Mesodermal cell (in vitro differentiated cells): ENCODE measurements around the gene CNTFR.
A peak's percentile ranks its signal among the peaks of the same experiment; 100 is the strongest.

Experiments used
- H3K27ac ChIP-seq: 2 replicates; pipeline ENCODE4 v1.7.0; 2013; ENCODE audit warnings: mild to moderate bottlenecking, low read depth, low read length, moderate library complexity; ENCODE audit not compliant: severe bottlenecking
- H3K36me3 ChIP-seq: 2 replicates; pipeline ENCODE4 v1.7.1; 2013; ENCODE audit warnings: mild to moderate bottlenecking, low read length, moderate library complexity; ENCODE audit not compliant: control insufficient read depth, insufficient read depth
- H3K4me1 ChIP-seq: one replicate; pipeline ENCODE4 v1.7.1; 2013; ENCODE audit warnings: mild to moderate bottlenecking, low read length; ENCODE audit not compliant: insufficient read depth, control insufficient read depth, poor library complexity, severe bottlenecking
- H3K4me3 ChIP-seq: 2 replicates; pipeline ENCODE4 v1.7.0; 2013; ENCODE audit warnings: low read length, control low read depth, mild to moderate bottlenecking; ENCODE audit not compliant: insufficient read depth, poor library complexity, severe bottlenecking; ENCODE audit errors: extremely low read depth
- H3K9me3 ChIP-seq: 2 replicates; pipeline ENCODE4 v1.7.1; 2013; ENCODE audit warnings: mild to moderate bottlenecking, low read length, moderate library complexity; ENCODE audit not compliant: control insufficient read depth
- WGBS, 2 experiments: methylation state at CpG; one replicate each; pipeline ENCODE4 v1.1.5; 2013; ENCODE audit warnings: missing lambda C conversion rate in 2 of 2; ENCODE audit not compliant: insufficient coverage in 2 of 2; 5-methylcytosine and 5-hydroxymethylcytosine counted together

The CNTFR gene

DNA sequence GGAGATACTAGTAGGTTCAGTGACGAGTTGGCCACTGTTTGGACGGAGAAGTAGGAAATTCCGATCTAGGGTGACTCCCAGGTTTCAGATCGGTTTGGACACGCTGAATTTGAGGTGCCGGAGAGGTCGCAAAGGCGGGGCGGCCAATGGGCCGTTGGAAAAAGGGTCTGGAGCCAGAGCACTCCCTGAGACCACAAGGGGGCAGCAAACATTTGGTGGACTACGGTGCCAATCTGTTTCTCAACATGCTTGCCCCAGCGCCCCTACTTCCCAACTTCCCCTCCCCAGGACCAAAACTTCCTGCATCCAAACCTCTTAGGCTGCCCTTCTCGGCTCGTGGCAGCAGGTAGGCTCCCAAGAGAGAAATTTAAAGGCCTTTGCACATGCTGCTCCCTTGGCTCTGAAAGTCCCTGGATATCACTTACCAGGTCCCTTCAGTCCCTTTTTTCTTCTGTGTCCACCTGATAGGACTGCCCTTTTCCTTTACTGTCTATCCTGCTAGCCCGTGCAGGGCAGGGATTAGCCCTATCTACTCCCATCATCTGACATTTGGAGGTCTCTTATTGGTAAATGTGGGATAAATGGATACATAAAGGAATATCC lies 23.4 kb upstream of the CNTFR start:
- Histone ChIP-seq H3K4me1 (peaks cover 5% of the 10 kb centered on the region), H3K27ac (peak overlapping the region; percentile 79), H3K4me3 (peak overlapping the region; percentile 71), H3K36me3 (peaks cover 34% of the 10 kb centered on the region), H3K9me3 (no peaks in the 10 kb centered on the region)
- WGBS, 2 experiments, result 2 to 3% methylated on average over 14 of the region's 15 CpGs

DNA sequence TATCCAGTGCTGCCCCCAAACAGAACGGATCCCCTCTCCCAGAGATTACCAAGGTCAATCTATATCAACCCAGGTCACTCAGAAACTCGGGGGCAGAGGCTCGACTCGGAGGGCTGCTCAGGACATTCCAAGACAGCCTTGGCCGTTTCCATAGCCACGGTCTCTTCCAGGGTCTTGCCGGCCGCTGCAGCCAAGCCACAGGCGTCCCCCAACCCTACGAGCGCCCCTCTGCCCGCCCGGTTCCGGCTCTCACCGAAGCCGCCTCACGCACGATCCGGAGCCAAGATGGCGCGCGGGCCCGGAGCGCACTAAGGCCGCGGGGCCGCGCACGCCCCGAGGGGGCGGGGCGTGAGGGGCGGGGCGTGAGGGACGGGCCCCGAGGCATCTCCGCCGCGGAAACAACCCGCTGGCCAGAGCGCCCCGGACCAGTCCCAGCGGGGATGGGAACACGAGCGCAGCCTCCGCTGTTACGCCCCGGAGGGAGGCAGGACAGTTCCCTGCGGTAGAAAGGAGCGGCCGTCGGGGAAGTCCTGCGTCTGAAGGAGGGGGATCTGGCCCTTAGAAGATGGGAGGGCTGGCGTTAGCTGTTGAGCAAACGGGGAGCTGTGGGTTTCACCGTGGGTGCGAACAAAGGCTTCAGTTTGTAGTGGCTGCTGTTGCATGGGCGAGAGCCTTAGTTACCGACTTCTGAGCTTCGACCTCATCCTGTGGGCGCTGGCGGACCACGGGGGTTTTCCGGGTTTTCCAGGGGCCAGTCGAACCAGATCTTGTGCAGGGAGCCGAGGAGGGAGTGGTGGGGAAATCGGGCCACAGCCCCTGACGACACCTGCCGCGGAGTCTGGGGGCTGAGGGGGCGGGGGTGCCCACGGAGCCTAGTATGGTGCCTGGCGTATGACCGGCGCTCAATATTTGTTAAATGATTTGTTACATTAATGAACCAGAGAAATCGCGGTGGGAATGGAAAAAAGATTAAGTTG lies 22.6 kb upstream of the CNTFR start, which contains the start of gene RPP25L:
RPP25L (minus strand) TSS at position 287 of the 977 bp plus-strand sequence. CDS start 801 bp downstream, outside the sequence.
- Histone ChIP-seq H3K27ac (peak within 1 kb of the TSS; percentile 79), H3K36me3 (peaks cover 26% of the 10 kb centered on the region), H3K4me3 (peak within 1 kb of the TSS; percentile 71), H3K9me3 (no peaks in the 10 kb centered on the region), H3K4me1 (peaks cover 5% of the 10 kb centered on the region)
- 1% methylated on average over 68 to 73 of the region's 77 CpGs for WGBS, 2 experiments

DNA sequence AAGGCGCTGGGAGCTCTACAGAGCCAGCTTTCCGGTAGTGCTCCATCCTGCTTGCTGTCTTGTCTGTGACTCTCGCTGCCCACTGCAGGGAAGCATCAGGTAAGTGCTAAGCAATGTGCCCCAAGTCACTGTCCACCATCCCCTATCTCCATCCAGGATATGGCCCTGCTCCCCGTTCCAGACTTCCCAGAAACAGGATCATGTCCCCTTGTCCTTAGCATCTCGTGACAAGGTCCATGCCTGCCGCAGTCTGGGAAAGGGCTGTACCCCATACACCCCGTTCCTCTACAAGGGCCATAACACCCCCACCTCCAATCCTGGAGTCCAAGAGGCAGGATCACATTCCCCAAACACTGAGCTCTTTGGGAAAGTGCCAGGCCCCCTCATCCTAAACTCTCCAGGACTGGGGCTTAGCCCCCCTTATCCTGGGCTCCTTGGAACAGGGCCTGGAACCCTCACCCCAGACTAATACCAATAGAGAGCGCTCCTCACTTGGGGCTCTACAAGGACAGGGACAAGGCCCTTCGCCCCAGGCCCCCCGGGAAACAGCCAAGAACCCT lies 21.8 kb upstream of the CNTFR start:
- H3K4me3 ChIP-seq, result peak overlapping the region; percentile 71
- WGBS, 2 experiments, result 54 to 60% methylated on average over 9 to 10 of the region's 10 CpGs
- peak overlapping the region; percentile 79 for H3K27ac ChIP-seq
- H3K9me3 ChIP-seq, result no peaks in the 10 kb centered on the region
- H3K36me3 ChIP-seq, result peaks cover 18% of the 10 kb centered on the region
- peaks cover 5% of the 10 kb centered on the region for H3K4me1 ChIP-seq

DNA sequence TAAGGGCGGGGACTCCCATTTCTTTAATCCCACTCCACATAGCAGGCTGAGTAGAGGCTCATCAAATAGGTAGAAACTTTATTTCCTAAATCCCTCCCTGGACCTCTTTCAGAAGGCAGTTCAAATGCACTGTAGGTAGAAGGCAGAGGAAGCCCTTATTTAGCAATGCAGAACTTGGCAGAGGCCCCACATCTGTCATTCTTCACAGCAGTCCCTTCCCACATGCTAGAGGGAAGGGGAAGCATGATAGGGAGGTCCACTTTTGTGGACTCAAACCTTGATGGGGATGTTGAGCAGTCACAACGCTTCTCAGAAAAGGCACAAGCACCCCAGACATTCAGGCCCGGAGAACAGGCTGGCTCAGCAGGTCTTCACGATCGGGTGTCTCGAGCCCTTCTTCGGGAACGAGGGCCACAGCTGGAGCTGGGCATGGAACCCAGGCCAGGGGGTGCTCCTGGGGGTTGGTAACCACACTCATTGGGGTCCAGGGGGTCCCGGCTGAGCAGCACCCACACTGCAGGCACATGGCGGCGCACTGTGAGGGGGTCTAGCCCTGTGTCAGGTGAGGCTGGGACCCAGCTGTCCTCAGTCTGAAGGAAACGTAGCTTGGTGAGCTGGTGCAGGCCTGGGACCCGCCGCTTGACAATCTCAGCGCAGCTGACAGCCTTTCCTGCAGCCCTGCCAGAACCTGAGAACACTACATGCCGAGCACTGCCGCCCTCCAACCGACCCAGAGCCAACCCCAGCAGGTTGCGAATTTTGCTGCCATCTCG lies 21.1 kb upstream of the CNTFR start:
- peaks cover 5% of the 10 kb centered on the region for H3K4me1 ChIP-seq
- peak overlapping the region; percentile 71 for H3K4me3 ChIP-seq
- H3K27ac ChIP-seq, result no peak overlapping the region
- H3K36me3 ChIP-seq, result peaks cover 13% of the 10 kb centered on the region
- WGBS, 2 experiments, result 92 to 95% methylated on average over 14 to 18 of the region's 20 CpGs
- no peaks in the 10 kb centered on the region for H3K9me3 ChIP-seq

DNA sequence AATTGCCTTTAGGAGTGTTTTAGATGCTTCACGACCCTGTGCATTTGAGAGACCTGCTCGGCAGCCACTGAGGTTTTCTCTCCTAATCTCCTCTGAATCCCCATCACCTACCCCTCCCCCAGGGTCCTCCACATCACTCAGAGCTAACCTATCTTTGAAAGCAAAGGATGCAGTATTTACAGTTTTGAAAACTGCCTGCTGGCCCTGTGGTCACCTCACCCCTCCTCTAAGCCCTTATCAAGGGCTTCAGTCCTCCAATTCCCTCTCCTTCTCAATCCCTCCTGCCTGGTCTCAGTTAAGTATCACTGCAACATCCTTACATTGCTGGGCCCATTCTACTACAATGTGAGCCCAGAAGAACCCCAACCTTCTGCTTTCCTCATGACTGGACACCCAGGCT lies 17.8 kb upstream of the CNTFR start:
- 56% methylated on average over 2 of the region's 2 CpGs; no CpG with 5 or more reads in 1 of the 2 experiments for WGBS, 2 experiments
- no peaks in the 10 kb centered on the region for H3K9me3 ChIP-seq
- H3K4me3 ChIP-seq, result no peak overlapping the region
- H3K36me3 ChIP-seq, result no peaks in the 10 kb centered on the region
- H3K4me1 ChIP-seq, result peaks cover 5% of the 10 kb centered on the region
- no peak overlapping the region for H3K27ac ChIP-seq

DNA sequence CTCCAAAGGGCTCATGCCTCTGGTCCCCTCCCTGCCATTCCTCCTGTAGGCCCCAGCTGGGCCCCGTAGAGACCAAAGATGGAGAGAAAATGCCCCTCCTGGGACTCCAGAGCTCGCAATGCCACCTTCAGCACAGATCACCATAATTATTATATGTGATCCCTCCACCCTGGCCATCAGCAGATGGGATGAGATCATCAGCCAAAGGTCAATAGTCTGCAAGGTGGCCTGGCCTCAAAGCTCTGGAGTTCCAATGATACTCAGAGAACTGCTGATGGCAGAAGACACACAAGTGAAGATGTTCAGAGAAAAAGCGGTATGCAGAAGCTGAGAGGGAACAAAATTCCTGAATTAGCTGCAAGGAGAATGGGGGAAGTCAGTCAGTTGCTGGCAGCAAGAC lies 17.4 kb upstream of the CNTFR start:
- no peaks in the 10 kb centered on the region for H3K36me3 ChIP-seq
- H3K27ac ChIP-seq, result no peak overlapping the region
- H3K9me3 ChIP-seq, result no peaks in the 10 kb centered on the region
- no peak overlapping the region for H3K4me3 ChIP-seq
- peaks cover 5% of the 10 kb centered on the region for H3K4me1 ChIP-seq
- WGBS, 2 experiments, result 100% methylated on average over 2 of the region's 3 CpGs

DNA sequence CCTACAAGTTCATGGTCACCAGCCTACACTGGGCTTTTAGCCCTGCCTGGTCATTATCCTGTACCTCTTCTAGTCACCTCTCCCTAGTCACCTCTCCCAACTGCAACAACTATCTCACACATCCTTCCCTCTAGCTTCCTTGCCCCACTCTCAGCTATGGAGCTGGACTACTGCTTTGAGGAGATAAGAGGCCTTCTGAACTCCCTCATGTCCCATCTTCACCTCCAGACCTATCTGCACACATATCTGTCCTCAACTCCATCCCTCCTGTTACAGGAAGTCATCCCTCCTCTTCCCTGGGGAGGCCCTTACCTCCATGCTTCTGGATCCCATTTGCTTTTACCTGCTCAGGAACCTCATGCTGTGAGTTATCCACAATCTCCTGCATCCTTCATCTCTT lies 16.7 kb upstream of the CNTFR start:
- no peaks in the 10 kb centered on the region for H3K36me3 ChIP-seq
- H3K4me3 ChIP-seq, result no peak overlapping the region
- H3K9me3 ChIP-seq, result no peaks in the 10 kb centered on the region
- peaks cover 2% of the 10 kb centered on the region for H3K4me1 ChIP-seq
- H3K27ac ChIP-seq, result no peak overlapping the region

DNA sequence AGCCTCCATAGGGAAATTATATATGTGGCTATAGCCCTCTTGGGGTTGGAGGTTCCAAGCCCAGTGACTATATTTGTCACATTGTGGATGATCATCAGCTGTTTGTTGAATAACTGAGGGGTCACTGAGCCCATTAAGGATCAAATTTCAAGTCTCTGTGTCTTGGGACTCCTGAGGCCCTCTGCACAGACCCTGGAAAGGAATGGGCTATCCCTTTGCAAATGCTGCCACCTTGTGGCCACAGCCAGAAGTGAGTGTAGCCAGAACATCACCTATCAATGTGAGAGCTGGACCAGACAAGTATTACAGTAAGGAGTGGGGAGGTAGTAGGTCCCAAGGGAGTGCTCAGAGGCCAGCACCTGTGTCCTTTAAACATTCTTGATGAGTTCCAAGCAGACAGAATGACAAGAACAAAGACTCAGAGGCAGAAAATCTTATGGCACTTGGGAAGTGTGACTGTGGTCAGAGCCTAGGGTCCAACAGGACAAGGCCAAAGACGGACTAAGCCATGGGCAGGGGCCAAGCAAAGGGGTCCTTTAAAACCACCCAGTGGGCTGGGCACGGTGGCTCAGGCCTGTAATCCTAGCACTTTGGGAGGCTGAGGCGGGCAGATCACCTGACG lies 14.2 kb upstream of the CNTFR start:
- WGBS, 2 experiments, result 52 to 55% methylated on average over 2 of the region's 4 CpGs
- H3K27ac ChIP-seq, result no peak overlapping the region
- no peak overlapping the region for H3K4me3 ChIP-seq
- no peaks in the 10 kb centered on the region for H3K9me3 ChIP-seq
- peaks cover 3% of the 10 kb centered on the region for H3K4me1 ChIP-seq
- no peaks in the 10 kb centered on the region for H3K36me3 ChIP-seq

DNA sequence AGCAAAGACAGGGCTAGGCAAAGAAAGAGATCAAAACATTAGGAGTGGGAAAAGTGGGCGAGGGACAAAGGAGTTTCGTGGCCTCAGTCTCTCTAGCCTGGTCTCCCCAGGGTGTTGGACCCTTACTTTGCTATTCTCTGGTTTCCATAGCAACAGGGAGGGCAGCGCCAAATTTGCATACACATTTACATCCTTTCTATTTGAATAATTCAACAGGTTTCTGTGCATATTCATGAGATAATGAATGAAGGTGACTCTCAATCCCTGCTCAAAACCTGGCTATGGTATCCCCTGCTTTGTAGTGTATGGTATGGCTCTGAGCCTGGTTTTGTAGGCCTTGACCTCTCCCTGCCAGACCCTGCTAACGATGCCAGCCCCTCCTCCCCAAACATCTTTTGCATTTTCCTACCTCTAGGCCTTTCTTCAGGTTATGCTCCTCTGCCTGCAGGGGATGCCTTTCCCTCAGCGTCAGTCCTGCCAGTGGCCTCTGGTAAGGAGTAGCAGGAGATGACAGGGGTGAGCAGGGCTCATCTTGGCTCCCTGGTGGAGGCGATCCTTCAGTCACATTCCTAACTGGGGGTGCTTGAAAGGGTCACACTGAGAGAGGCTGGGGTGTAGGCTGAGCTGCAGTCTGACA lies 12.5 kb upstream of the CNTFR start:
- Histone ChIP-seq H3K4me3 (no peak overlapping the region), H3K9me3 (no peaks in the 10 kb centered on the region), H3K36me3 (no peaks in the 10 kb centered on the region), H3K27ac (no peak overlapping the region), H3K4me1 (peaks cover 3% of the 10 kb centered on the region)
- 43 to 63% methylated on average over 3 of the region's 6 CpGs for WGBS, 2 experiments

DNA sequence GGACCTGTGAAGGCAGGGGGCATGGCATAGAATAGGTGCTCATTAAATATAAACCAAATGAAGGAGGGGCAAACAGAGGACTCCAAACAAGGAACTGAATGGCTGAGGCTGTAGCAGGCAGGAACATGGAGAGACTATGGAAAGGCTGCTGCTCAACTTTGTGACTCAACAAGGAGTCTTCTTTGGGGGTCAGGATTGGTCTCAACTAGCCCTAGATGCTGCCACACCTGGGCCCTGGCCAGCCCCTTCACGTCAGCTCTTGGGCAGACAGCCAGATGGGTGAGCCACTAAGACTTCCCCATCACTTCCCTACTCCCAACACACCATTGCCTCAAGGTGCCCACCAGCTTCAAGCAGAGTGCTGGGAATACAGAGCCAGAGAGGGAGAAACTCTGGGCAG lies 11.4 kb upstream of the CNTFR start:
- no peak overlapping the region for H3K27ac ChIP-seq
- H3K4me3 ChIP-seq, result no peak overlapping the region
- peaks cover 3% of the 10 kb centered on the region for H3K4me1 ChIP-seq
- no peaks in the 10 kb centered on the region for H3K36me3 ChIP-seq
- H3K9me3 ChIP-seq, result no peaks in the 10 kb centered on the region
- 86 to 90% methylated on average over 1 of the region's 1 CpG for WGBS, 2 experiments
